Neural cell (in vitro differentiated cells): ENCODE results near the gene LCLAT1. TPM values are rescaled to one million over a fixed set of nuclear protein-coding genes. Genes with fewer than 3 reads are reported as not detected.

Experiments used
- H2AFZ ChIP-seq: fragments of 200-600, 300-800 bp; sonication (generic), shearing (Covaris generic); 2 replicates; pipeline ENCODE4 v1.6.0; 2014; ENCODE audit warnings: low read depth, mild to moderate bottlenecking, antibody characterized with exemption, low read length, moderate library complexity
- H3F3A ChIP-seq: fragments of 200-600 bp; shearing (Covaris generic); 2 replicates; pipeline ENCODE4 v1.6.1; 2016; ENCODE audit warnings: mild to moderate bottlenecking, moderate library complexity, mixed read lengths, antibody characterized with exemption, low read length; ENCODE audit not compliant: insufficient read depth, poor library complexity, severe bottlenecking
- H3K27ac ChIP-seq: fragments of 200-600, 300-800 bp; sonication (generic), shearing (Covaris generic); 2 replicates; pipeline ENCODE4 v1.5.1; 2014; ENCODE audit warnings: mild to moderate bottlenecking, low read length, moderate library complexity
- H3K27me3 ChIP-seq: fragments of 300-800, 200-600 bp; sonication (generic), shearing (Covaris generic); 2 replicates; pipeline ENCODE4 v1.6.0; 2014; ENCODE audit warnings: mild to moderate bottlenecking, low read depth, low read length, moderate library complexity; ENCODE audit not compliant: insufficient read depth
- H3K36me3 ChIP-seq: fragments of 300-800, 200-600 bp; sonication (generic), shearing (Covaris generic); 2 replicates; pipeline ENCODE4 v1.5.1; 2014; ENCODE audit warnings: mild to moderate bottlenecking, antibody characterized with exemption, low read length, moderate library complexity; ENCODE audit not compliant: insufficient read depth
- H3K4me2 ChIP-seq: fragments of 300-800, 200-600 bp; sonication (generic), shearing (Covaris generic); 2 replicates; pipeline ENCODE4 v1.6.0; 2014; ENCODE audit warnings: mild to moderate bottlenecking, low read length
- H3K4me3 ChIP-seq: fragments of 300-800, 200-600 bp; sonication (generic), shearing (Covaris generic); 2 replicates; pipeline ENCODE4 v1.5.1; 2014; ENCODE audit warnings: mild to moderate bottlenecking, low read length, moderate library complexity
- H3K79me2 ChIP-seq: fragments of 200-600 bp; shearing (Covaris generic); replicated peaks from 2 replicates; pipeline ENCODE4 v1.6.0; 2014; ENCODE audit warnings: mild to moderate bottlenecking, low read length, moderate library complexity; ENCODE audit not compliant: insufficient read depth
- H3K9ac ChIP-seq: fragments of 300-800, 200-600 bp; sonication (generic), shearing (Covaris generic); 2 replicates; pipeline ENCODE4 v1.6.1; 2016; ENCODE audit warnings: mild to moderate bottlenecking, low read length, mixed read lengths
- H3K9me2 ChIP-seq: fragments of 200-600 bp; shearing (Covaris generic); 2 replicates; pipeline ENCODE4 v1.6.1; 2016; ENCODE audit warnings: mild to moderate bottlenecking, low read length, mixed read lengths; ENCODE audit not compliant: insufficient read depth
- H3K9me3 ChIP-seq: fragments of 200-600, 300-800 bp; sonication (generic), shearing (Covaris generic); 2 replicates; pipeline ENCODE4 v1.6.1; 2016; ENCODE audit warnings: mild to moderate bottlenecking, mixed run types, low read length, moderate library complexity, mixed read lengths
- H4K20me1 ChIP-seq: fragments of 200-600 bp; shearing (Covaris generic); 2 replicates; pipeline ENCODE4 v1.6.1; 2016; ENCODE audit warnings: mild to moderate bottlenecking, mixed run types; ENCODE audit not compliant: insufficient read depth
- CTCF ChIP-seq: fragments of 450-650 bp; IDR thresholded peaks from 2 replicates; pipeline ENCODE4 v1.5.1; 2014; ENCODE audit warnings: antibody characterized with exemption, mild to moderate bottlenecking, moderate library complexity; ENCODE audit not compliant: poor library complexity, severe bottlenecking
- EP300 ChIP-seq: fragments of 450-650 bp; conservative IDR thresholded peaks from 2 replicates; pipeline ENCODE4 v1.6.1; 2014; ENCODE audit warnings: antibody characterized with exemption, mild to moderate bottlenecking, moderate library complexity; ENCODE audit not compliant: poor library complexity, severe bottlenecking
- EZH2 ChIP-seq: fragments of 200-600, 300-800 bp; shearing (Covaris generic), sonication (generic); IDR thresholded peaks from 2 replicates; pipeline ENCODE4 v1.6.1; 2014; ENCODE audit warnings: antibody characterized with exemption, low read length, borderline replicate concordance, mild to moderate bottlenecking; ENCODE audit not compliant: insufficient read depth, poor library complexity, severe bottlenecking
- MXI1 ChIP-seq: fragments of 450-650 bp; conservative IDR thresholded peaks from 2 replicates; pipeline ENCODE4 v1.6.1; 2014; ENCODE audit warnings: antibody characterized with exemption, mild to moderate bottlenecking; ENCODE audit not compliant: poor library complexity, severe bottlenecking
- POLR2AphosphoS5 ChIP-seq: IDR thresholded peaks from 2 replicates; pipeline ENCODE4 v1.6.1; 2012
- RAD21 ChIP-seq: fragments of 450-650 bp; conservative IDR thresholded peaks from 2 replicates; pipeline ENCODE4 v1.6.1; 2014; ENCODE audit warnings: antibody characterized with exemption, mild to moderate bottlenecking, moderate library complexity
- SMC3 ChIP-seq: fragments of 450-650 bp; conservative IDR thresholded peaks from 2 replicates; pipeline ENCODE4 v1.6.1; 2014; ENCODE audit warnings: antibody characterized with exemption, mild to moderate bottlenecking, moderate library complexity; ENCODE audit not compliant: poor library complexity
- TAF1 ChIP-seq: IDR thresholded peaks from 2 replicates; pipeline ENCODE4 v1.6.1; 2012; ENCODE audit warnings: low read depth
- polyA minus RNA-seq: library from RNA; depleted of rRNA, polyadenylated mRNA; stranded (reverse); fragments of >200 nt; gene quantifications from 2 replicates; pipeline ENCODE4 v1.2.3, GENCODE V29; 2014
- polyA plus RNA-seq: library from polyadenylated mRNA; depleted of rRNA; stranded (reverse); fragments of >200 nt; gene quantifications from 2 replicates; pipeline ENCODE4 v1.2.3, GENCODE V29; 2014
- TF ChIP-seq, protein P1 (sequence below): IDR thresholded peaks from 2 replicates; pipeline ENCODE4 v1.6.1; 2012; ENCODE audit warnings: borderline replicate concordance

Gene LCLAT1
- 5.8 and 10.9 TPM in 2 replicates for polyA plus RNA-seq
- 31.7 and 45.5 TPM in 2 replicates for polyA minus RNA-seq

- Histone ChIP-seq H3K79me2 (peaks cover 30% of the 10 kb centered on the region), H2AFZ (peak within 1 kb of the TSS; percentile 98), H3K27ac (peak within 1 kb of the TSS; percentile 77), H3K9me2 (no peaks in the 10 kb centered on the region), H3K4me3 (peak within 1 kb of the TSS; percentile 96), H3F3A (no peaks in the 10 kb centered on the region), H3K4me2 (peak within 1 kb of the TSS; percentile 96), H3K9ac (peak within 1 kb of the TSS; percentile 91), H4K20me1 (no peaks in the 10 kb centered on the region), H3K9me3 (no peaks in the 10 kb centered on the region), H3K27me3 (no peaks in the 10 kb centered on the region), H3K36me3 (no peaks in the 10 kb centered on the region)
- peak; percentile 72 for TF ChIP-seq TAF1
- TF ChIP-seq EZH2 = no peak
- TF ChIP-seq CTCF = peak; percentile 30
- TF ChIP-seq EP300 = peak; percentile 79
- no peak for TF ChIP-seq RAD21
- TF ChIP-seq SMC3 = peak; percentile 54
- peak; percentile 77 for TF ChIP-seq POLR2AphosphoS5
- TF ChIP-seq MXI1 = peak; percentile 79
- TF ChIP-seq, protein P1, sequence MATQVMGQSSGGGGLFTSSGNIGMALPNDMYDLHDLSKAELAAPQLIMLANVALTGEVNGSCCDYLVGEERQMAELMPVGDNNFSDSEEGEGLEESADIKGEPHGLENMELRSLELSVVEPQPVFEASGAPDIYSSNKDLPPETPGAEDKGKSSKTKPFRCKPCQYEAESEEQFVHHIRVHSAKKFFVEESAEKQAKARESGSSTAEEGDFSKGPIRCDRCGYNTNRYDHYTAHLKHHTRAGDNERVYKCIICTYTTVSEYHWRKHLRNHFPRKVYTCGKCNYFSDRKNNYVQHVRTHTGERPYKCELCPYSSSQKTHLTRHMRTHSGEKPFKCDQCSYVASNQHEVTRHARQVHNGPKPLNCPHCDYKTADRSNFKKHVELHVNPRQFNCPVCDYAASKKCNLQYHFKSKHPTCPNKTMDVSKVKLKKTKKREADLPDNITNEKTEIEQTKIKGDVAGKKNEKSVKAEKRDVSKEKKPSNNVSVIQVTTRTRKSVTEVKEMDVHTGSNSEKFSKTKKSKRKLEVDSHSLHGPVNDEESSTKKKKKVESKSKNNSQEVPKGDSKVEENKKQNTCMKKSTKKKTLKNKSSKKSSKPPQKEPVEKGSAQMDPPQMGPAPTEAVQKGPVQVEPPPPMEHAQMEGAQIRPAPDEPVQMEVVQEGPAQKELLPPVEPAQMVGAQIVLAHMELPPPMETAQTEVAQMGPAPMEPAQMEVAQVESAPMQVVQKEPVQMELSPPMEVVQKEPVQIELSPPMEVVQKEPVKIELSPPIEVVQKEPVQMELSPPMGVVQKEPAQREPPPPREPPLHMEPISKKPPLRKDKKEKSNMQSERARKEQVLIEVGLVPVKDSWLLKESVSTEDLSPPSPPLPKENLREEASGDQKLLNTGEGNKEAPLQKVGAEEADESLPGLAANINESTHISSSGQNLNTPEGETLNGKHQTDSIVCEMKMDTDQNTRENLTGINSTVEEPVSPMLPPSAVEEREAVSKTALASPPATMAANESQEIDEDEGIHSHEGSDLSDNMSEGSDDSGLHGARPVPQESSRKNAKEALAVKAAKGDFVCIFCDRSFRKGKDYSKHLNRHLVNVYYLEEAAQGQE = peak; percentile 44
Measured at GRCh38 chr2:30447149-30448045, at the start of gene LCLAT1. Gene LCLAT1 (plus strand): TSS chr2:30447246. CDS start chr2:30525591, 78,345 bp downstream.

GRCh38 chr2:30398084-30398873, 48.8 kb upstream of the LCLAT1 start:
- H4K20me1 ChIP-seq = no peaks in the 10 kb centered on the region
- H2AFZ ChIP-seq = no peak overlapping the region
- no peaks in the 10 kb centered on the region for H3F3A ChIP-seq
- H3K9me2 ChIP-seq = no peaks in the 10 kb centered on the region
- no peak overlapping the region for H3K4me2 ChIP-seq
- no peak overlapping the region for H3K9ac ChIP-seq
- H3K36me3 ChIP-seq = no peaks in the 10 kb centered on the region
- H3K79me2 ChIP-seq = no peaks in the 10 kb centered on the region
- TF ChIP-seq MXI1 = no peak
- TF ChIP-seq POLR2AphosphoS5 = no peak
- TF ChIP-seq SMC3 = no peak
- TF ChIP-seq EZH2 = no peak
- TF ChIP-seq, protein P1 = no peak
- no peak for TF ChIP-seq CTCF
- no peak for TF ChIP-seq RAD21
- no peak for TF ChIP-seq TAF1
- no peak for TF ChIP-seq EP300
- H3K9me3 ChIP-seq = no peaks in the 10 kb centered on the region
- H3K27ac ChIP-seq = no peak overlapping the region
- no peaks in the 10 kb centered on the region for H3K27me3 ChIP-seq
- H3K4me3 ChIP-seq = no peak overlapping the region
